HepG2 (cell line): Measurements from ENCODE around the gene LMCD1. TPM values are rescaled to one million over a fixed set of nuclear protein-coding genes. Genes with fewer than 3 reads are reported as not detected.

Experiments used
- BHLHE40 ChIP-seq: IDR thresholded peaks from 2 replicates; pipeline ENCODE4 v1.6.1; 2011; ENCODE audit warnings: low read length, improper control_type of control experiment
- FOXK2 ChIP-seq: fragments of 450-650 bp; IDR thresholded peaks from 2 replicates; pipeline ENCODE4 v1.6.1; 2016
- GABPA ChIP-seq, 2 experiments: IDR thresholded peaks; 2 replicates each; pipeline ENCODE4 v1.6.1; 2011 to 2016; ENCODE audit warnings: low read depth in 2 of 2, low read length in 1 of 2, missing biosample characterization in 1 of 2, missing genetic modification characterization in 1 of 2
- GABPB1 ChIP-seq: IDR thresholded peaks from 2 replicates; pipeline ENCODE4 v1.6.1; 2016; ENCODE audit warnings: mild to moderate bottlenecking, missing genetic modification reagents, moderate library complexity, missing compliant biosample characterization
- KLF13 ChIP-seq: sonication (generic); formaldehyde crosslinking; IDR thresholded peaks from 2 replicates; pipeline ENCODE4 v1.4.0; 2020; ENCODE audit warnings: mild to moderate bottlenecking, missing genetic modification reagents
- KLF15 ChIP-seq: sonication (generic); formaldehyde crosslinking; IDR thresholded peaks from 2 replicates; pipeline ENCODE4 v1.8.1; 2023; ENCODE audit warnings: borderline replicate concordance, mild to moderate bottlenecking, inconsistent platforms, missing genetic modification reagents, mixed read lengths
- MAFG ChIP-seq: sonication (generic); formaldehyde crosslinking; IDR thresholded peaks from 2 replicates; pipeline ENCODE4 v1.5.1; 2020; ENCODE audit warnings: mild to moderate bottlenecking, missing genetic modification reagents
- MTF2 ChIP-seq: sonication (generic); formaldehyde crosslinking; IDR thresholded peaks from 2 replicates; pipeline ENCODE4 v1.5.0; 2020; ENCODE audit warnings: missing genetic modification reagents, borderline replicate concordance
- SCMH1 ChIP-seq: sonication (generic); formaldehyde crosslinking; IDR thresholded peaks from 2 replicates; pipeline ENCODE4 v1.9.0; 2021; ENCODE audit warnings: missing genetic modification reagents, mild to moderate bottlenecking, borderline replicate concordance
- SRSF4 ChIP-seq: fragments of 200-400 bp; formaldehyde crosslinking; IDR thresholded peaks from one replicate; pipeline ENCODE4 v1.6.1; 2018; ENCODE audit warnings: mild to moderate bottlenecking, low read depth, low read length, moderate library complexity; ENCODE audit not compliant: poor library complexity, severe bottlenecking
- TBP ChIP-seq: sonication (generic); formaldehyde crosslinking; IDR thresholded peaks from 2 replicates; pipeline ENCODE4 v1.5.0; 2020; ENCODE audit warnings: missing genetic modification reagents
- TBX2 ChIP-seq: sonication (generic); formaldehyde crosslinking; IDR thresholded peaks from 2 replicates; pipeline ENCODE4 v1.5.0; 2020; ENCODE audit warnings: missing genetic modification reagents, mild to moderate bottlenecking, borderline replicate concordance
- TRIM24 ChIP-seq: sonication (generic); formaldehyde crosslinking; IDR thresholded peaks from 2 replicates; pipeline ENCODE4 v1.8.0; 2022; ENCODE audit warnings: mild to moderate bottlenecking, missing genetic modification reagents
- ZBTB38 ChIP-seq: sonication (generic); formaldehyde crosslinking; IDR thresholded peaks from 2 replicates; pipeline ENCODE4 v1.5.1; 2020; ENCODE audit warnings: mild to moderate bottlenecking, missing genetic modification reagents
- ZIK1 ChIP-seq: sonication (generic); formaldehyde crosslinking; IDR thresholded peaks from 2 replicates; pipeline ENCODE4 v1.5.0; 2020; ENCODE audit warnings: mild to moderate bottlenecking, low read depth, missing genetic modification reagents, borderline replicate concordance
- ZNF101 ChIP-seq: sonication (generic); formaldehyde crosslinking; IDR thresholded peaks from 2 replicates; pipeline ENCODE4 v1.4.0; 2020; ENCODE audit warnings: mild to moderate bottlenecking, low read depth, missing genetic modification reagents, borderline replicate concordance
- ZNF572 ChIP-seq: sonication (generic); formaldehyde crosslinking; IDR thresholded peaks from 2 replicates; pipeline ENCODE4 v1.5.1; 2020; ENCODE audit warnings: mild to moderate bottlenecking, missing genetic modification reagents
- polyA plus RNA-seq, 8 experiments: library from polyadenylated mRNA; depleted of rRNA in 3 of 8; stranded (reverse) in 7 of 8; unstranded in 1 of 8; fragments of >200 nt; fragmentation: Illumina TruSeq in 4 of 8; extraction: Trizol in 4 of 8; gene quantifications; 2 replicates each; pipeline versions ENCODE4 v1.2.1 to v1.2.3, GENCODE V29; 2011 to 2016; ENCODE audit warnings: low read depth in 4 of 8, missing spikeins in 1 of 8, mixed read lengths in 1 of 8; ENCODE audit not compliant: insufficient read depth in 1 of 8
- total RNA-seq, 5 experiments: library from RNA; depleted of rRNA; stranded (reverse); fragments of >200 nt; fragmentation: Illumina TruSeq; extraction: Trizol; gene quantifications; 2 replicates each; pipeline ENCODE4 v1.2.3, GENCODE V29; 2016; ENCODE audit warnings: low read depth in 1 of 5
- TF ChIP-seq, protein P1 (sequence below): sonication (generic); formaldehyde crosslinking; IDR thresholded peaks from 2 replicates; pipeline ENCODE4 v1.5.0; 2020; ENCODE audit warnings: missing genetic modification reagents, mild to moderate bottlenecking, borderline replicate concordance
- TF ChIP-seq, protein P2 (sequence below), 2 experiments: IDR thresholded peaks; 2 replicates each; pipeline ENCODE4 v1.6.1; 2011 to 2012; ENCODE audit warnings: low read length in 2 of 2, borderline replicate concordance in 1 of 2, low read depth in 1 of 2, mild to moderate bottlenecking in 1 of 2, moderate library complexity in 1 of 2
- TF ChIP-seq, protein P3 (sequence below): sonication (generic); formaldehyde crosslinking; IDR thresholded peaks from 2 replicates; pipeline ENCODE4; 2020; ENCODE audit warnings: missing genetic modification reagents, mild to moderate bottlenecking, borderline replicate concordance
- TF ChIP-seq, protein P4 (sequence below): sonication (generic); formaldehyde crosslinking; IDR thresholded peaks from 2 replicates; pipeline ENCODE4 v1.8.0; 2022; ENCODE audit warnings: missing genetic modification reagents, low read depth, mild to moderate bottlenecking, borderline replicate concordance

Gene LMCD1
- total and polyA plus RNA-seq, 2 of the 13 experiments (the other 11 are each of a cell fraction or from before 2014, with no cell fraction given) = 6.2 to 7.1 TPM

DNA sequence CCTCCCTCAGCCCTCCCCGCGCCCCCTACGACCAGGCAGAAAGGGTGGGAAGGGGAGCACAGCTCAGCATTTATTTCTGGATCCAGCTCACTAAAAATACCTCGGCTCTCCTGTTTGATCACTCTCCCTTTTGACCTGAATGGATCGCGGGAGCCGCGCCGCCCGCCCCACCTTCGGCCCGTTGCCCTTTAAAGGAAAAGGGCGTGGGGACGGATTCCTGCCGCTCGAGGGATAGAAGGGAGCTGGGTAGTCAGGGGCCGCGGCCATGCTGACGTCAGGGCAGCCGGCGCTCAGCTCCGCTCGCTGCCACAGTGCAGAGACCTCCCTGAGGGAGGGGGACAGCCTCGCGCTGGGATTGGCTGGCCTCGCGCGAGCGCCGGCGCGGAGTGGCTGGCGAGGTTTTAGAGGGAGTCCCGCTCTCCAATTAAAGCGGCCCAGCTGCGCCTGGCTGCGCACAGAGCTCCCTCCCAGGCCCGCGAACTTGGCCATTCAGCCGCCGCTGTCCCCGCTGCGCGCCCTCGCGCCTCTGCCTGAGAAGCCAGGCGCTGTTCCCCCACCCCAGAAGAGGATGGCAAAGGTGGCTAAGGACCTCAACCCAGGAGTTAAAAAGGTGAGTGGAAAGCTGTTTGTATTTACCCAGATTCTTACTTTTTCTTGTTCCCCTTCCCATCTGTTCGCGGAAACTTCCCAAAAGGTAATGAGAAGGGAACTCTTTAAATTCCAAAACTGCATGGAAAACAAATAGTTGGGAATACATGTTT, at the start of gene LMCD1 (continued):
- TF ChIP-seq SCMH1 (CRISPR knock-in tag) = no peak
- TF ChIP-seq BHLHE40 = no peak
- TF ChIP-seq KLF15 (CRISPR knock-in tag) = peak; percentile 93; the same call in 1 of the 2 replicates
- TF ChIP-seq ZBTB38 (CRISPR knock-in tag) = peak; percentile 87
- TF ChIP-seq, protein P1, sequence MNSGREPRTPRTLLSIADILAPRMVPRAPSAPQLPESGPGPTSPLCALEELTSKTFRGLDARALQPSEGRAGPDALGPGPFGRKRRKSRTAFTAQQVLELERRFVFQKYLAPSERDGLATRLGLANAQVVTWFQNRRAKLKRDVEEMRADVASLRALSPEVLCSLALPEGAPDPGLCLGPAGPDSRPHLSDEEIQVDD (CRISPR knock-in tag) = peak; percentile 97
- 0 out of 2 replicates have a peak, but pooled peaks have one; percentile 34 for TF ChIP-seq KLF13 (CRISPR knock-in tag)
- no peak for TF ChIP-seq SRSF4
- TF ChIP-seq FOXK2 = no peak
- no peak for TF ChIP-seq TBP (CRISPR knock-in tag)
- peak; percentile 88 for TF ChIP-seq TBX2
- TF ChIP-seq TRIM24 (CRISPR knock-in tag) = no peak
- TF ChIP-seq GABPB1 (CRISPR knock-in tag) = peak; percentile 78
- no peak for TF ChIP-seq MAFG (CRISPR knock-in tag)
- TF ChIP-seq ZNF572 = peak; percentile 42; the same call in 1 of the 2 replicates
- peak; percentile 65; the same call in 1 of the 2 replicates for TF ChIP-seq MTF2 (CRISPR knock-in tag)
- TF ChIP-seq, protein P2, sequence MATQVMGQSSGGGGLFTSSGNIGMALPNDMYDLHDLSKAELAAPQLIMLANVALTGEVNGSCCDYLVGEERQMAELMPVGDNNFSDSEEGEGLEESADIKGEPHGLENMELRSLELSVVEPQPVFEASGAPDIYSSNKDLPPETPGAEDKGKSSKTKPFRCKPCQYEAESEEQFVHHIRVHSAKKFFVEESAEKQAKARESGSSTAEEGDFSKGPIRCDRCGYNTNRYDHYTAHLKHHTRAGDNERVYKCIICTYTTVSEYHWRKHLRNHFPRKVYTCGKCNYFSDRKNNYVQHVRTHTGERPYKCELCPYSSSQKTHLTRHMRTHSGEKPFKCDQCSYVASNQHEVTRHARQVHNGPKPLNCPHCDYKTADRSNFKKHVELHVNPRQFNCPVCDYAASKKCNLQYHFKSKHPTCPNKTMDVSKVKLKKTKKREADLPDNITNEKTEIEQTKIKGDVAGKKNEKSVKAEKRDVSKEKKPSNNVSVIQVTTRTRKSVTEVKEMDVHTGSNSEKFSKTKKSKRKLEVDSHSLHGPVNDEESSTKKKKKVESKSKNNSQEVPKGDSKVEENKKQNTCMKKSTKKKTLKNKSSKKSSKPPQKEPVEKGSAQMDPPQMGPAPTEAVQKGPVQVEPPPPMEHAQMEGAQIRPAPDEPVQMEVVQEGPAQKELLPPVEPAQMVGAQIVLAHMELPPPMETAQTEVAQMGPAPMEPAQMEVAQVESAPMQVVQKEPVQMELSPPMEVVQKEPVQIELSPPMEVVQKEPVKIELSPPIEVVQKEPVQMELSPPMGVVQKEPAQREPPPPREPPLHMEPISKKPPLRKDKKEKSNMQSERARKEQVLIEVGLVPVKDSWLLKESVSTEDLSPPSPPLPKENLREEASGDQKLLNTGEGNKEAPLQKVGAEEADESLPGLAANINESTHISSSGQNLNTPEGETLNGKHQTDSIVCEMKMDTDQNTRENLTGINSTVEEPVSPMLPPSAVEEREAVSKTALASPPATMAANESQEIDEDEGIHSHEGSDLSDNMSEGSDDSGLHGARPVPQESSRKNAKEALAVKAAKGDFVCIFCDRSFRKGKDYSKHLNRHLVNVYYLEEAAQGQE (IDR thresholded peaks at IDR 0.05; ENCODE audit: borderline replicate concordance in 1 of 2, low read depth in 1 of 2, low read length in 2 of 2) = no peak
- no peak for TF ChIP-seq ZNF101 (CRISPR knock-in tag)
- TF ChIP-seq, protein P3, sequence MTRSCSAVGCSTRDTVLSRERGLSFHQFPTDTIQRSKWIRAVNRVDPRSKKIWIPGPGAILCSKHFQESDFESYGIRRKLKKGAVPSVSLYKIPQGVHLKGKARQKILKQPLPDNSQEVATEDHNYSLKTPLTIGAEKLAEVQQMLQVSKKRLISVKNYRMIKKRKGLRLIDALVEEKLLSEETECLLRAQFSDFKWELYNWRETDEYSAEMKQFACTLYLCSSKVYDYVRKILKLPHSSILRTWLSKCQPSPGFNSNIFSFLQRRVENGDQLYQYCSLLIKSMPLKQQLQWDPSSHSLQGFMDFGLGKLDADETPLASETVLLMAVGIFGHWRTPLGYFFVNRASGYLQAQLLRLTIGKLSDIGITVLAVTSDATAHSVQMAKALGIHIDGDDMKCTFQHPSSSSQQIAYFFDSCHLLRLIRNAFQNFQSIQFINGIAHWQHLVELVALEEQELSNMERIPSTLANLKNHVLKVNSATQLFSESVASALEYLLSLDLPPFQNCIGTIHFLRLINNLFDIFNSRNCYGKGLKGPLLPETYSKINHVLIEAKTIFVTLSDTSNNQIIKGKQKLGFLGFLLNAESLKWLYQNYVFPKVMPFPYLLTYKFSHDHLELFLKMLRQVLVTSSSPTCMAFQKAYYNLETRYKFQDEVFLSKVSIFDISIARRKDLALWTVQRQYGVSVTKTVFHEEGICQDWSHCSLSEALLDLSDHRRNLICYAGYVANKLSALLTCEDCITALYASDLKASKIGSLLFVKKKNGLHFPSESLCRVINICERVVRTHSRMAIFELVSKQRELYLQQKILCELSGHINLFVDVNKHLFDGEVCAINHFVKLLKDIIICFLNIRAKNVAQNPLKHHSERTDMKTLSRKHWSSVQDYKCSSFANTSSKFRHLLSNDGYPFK (CRISPR knock-in tag) = peak; percentile 86; the same call in 1 of the 2 replicates
- TF ChIP-seq, protein P4, sequence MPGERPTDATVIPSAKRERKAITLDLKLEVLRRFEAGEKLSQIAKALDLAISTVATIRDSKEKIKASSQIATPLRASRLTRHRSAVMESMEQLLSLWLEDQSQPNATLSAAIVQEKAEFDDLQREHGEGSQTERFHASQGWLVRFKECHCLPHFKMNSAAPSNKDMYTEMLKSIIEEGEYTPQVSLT = 0 out of 2 replicates have a peak, but pooled peaks have one; percentile 17
- TF ChIP-seq ZIK1 = peak; percentile 98
- TF ChIP-seq GABPA (IDR thresholded peaks at IDR 0.05; ENCODE audit: low read depth, low read length) = no peak
- no peak for TF ChIP-seq GABPA (CRISPR knock-in tag; IDR thresholded peaks at IDR 0.05; ENCODE audit: low read depth)
